ENCODE results near the gene TMED10.
"Not testable (repeated sequence)": the region's sequence is repeated elsewhere in the genome, so short reads cannot be mapped to it uniquely, and the experiment has no call there.

The TMED10 gene

GRCh38 chr14:75133597-75133996, 42.8 kb downstream of the TMED10 start:
- in situ Hi-C loops (cut with HindIII; ENCODE audit: low pct_ligation_motif_present, low sequenced_read_pairs), result no loop called here
- no peak overlapping the region for H3K27ac ChIP-seq
- no peaks in the 10 kb centered on the region for H3K27me3 ChIP-seq (replicated peaks)
- no peak overlapping the region for H3K4me3 ChIP-seq (ENCODE audit: low read depth, low read length)
- H3K36me3 ChIP-seq (replicated peaks), result peaks cover 23% of the 10 kb centered on the region
- TF ChIP-seq CTCF (IDR thresholded peaks at IDR 0.05; ENCODE audit: low read depth, low read length, missing control alignments), result no peak
- no peak for DNase-seq

GRCh38 chr14:75132382-75133086, 43.9 kb downstream of the TMED10 start:
- peaks cover 23% of the 10 kb centered on the region for H3K36me3 ChIP-seq (replicated peaks)
- peak; percentile 79 for DNase-seq
- no peaks in the 10 kb centered on the region for H3K27me3 ChIP-seq (replicated peaks)
- TF ChIP-seq CTCF (IDR thresholded peaks at IDR 0.05; ENCODE audit: low read depth, low read length, missing control alignments), result peak; percentile 71
- in situ Hi-C loops (cut with HindIII; ENCODE audit: low pct_ligation_motif_present, low sequenced_read_pairs), result no loop called here
- no peak overlapping the region for H3K4me3 ChIP-seq (ENCODE audit: low read depth, low read length)
- H3K27ac ChIP-seq, result peak overlapping the region; percentile 10

- TF ChIP-seq CTCF (IDR thresholded peaks at IDR 0.05; ENCODE audit: low read depth, low read length, missing control alignments), result no peak
- no peak overlapping the region for H3K4me3 ChIP-seq (ENCODE audit: low read depth, low read length)
- H3K27ac ChIP-seq, result no peak overlapping the region
- H3K36me3 ChIP-seq (replicated peaks), result peaks cover 5% of the 10 kb centered on the region
- in situ Hi-C loops (cut with HindIII; ENCODE audit: low pct_ligation_motif_present, low sequenced_read_pairs), result no loop called here
- no peaks in the 10 kb centered on the region for H3K27me3 ChIP-seq (replicated peaks)
- no peak for DNase-seq
Measured at GRCh38 chr14:75128596-75128990, 47.8 kb downstream of the TMED10 start.

DNA sequence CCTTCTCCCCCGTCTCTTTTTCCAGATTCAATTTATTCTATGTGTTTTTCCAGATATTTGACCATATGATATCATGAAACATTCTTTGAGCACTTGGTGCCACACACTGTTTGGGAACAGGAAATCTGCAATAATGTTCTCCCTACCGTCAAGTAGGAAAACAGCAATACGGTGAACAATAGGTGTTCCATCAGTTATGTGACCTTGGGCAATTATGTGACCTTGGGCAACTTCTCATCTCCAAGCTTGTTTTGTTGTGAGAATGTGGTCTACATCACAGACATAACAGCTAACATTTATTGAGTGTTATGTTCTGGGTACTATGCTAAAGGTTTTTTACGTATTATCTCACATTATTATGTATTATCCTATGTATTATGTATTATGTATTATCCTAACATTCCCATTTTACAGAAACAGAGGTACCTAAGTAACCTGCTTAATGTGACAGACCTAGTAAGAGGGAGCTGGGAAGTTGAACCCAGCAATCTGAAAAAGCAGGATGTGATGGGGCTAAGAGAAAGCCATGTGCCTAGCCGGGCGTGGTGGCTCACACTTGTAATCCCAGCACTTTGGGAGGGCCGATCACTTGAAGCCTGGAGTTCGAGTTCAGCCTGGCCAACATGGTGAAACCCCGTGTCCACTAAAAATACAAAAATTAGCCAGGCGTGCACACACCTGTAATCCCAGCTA, 48.4 kb downstream of the TMED10 start:
- in situ Hi-C loops (cut with HindIII; ENCODE audit: low pct_ligation_motif_present, low sequenced_read_pairs), result no loop called here
- TF ChIP-seq CTCF (IDR thresholded peaks at IDR 0.05; ENCODE audit: low read depth, low read length, missing control alignments), result no peak
- DNase-seq, result no peak
- peak overlapping the region; percentile 76 for H3K4me3 ChIP-seq (ENCODE audit: low read depth, low read length)
- H3K36me3 ChIP-seq (replicated peaks), result no peaks in the 10 kb centered on the region
- no peak overlapping the region for H3K27ac ChIP-seq
- H3K27me3 ChIP-seq (replicated peaks), result no peaks in the 10 kb centered on the region

GRCh38 chr14:75127474-75127820, 49.0 kb downstream of the TMED10 start:
- DNase-seq; in situ Hi-C loops (cut with HindIII; ENCODE audit: low pct_ligation_motif_present, low sequenced_read_pairs): not testable (repeated sequence)

DNA sequence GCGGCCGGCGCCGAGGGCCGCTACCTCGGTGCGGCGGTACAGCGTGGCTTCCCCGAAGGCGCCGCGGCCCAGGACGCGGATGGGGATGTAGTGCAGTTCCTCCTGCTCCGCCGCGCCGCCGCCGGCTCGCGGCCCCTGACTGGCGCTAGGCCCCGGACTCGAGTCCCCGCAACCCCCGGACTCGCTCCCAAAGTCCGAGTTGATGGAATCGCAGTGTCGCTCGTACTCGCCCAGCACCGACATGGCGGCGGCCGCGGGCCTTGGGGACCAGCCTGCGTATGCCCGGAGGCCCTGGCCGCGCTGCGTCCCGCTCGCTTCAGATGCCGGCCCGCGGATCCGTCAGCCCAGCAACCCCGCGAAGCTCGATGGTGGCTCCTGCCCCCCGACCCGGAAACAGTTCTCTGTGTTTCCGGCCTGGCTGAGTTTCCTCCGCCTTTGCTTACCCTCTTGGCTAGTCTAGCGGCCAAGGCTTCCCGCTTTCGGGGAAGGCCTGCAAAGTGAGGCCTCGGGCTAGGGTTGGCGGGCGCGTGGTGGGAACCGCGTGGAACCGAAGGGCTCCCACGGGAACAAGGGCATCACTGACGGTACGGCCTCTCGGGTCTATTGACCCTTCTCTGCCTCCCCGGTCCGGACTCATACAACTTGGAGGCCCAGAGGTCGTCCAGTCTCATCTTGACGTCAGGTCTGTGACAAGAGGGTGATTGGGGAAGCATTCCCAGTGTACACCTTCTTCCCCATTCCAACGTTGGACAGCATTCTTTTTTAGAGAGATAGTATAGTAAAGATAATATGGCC, 49.5 kb downstream of the TMED10 start, which contains the start of gene NEK9:
Gene NEK9, minus strand, starts transcription at position 370 of the 795 bp plus-strand sequence. Its CDS starts 127 bp downstream, at position 243.
- in situ Hi-C loops (cut with HindIII; ENCODE audit: low pct_ligation_motif_present, low sequenced_read_pairs), result no loop called here
- DNase-seq, result peak; percentile 77
- H3K4me3 ChIP-seq (ENCODE audit: low read depth, low read length), result peak within 1 kb of the TSS; percentile 76
- H3K36me3 ChIP-seq (replicated peaks), result no peaks in the 10 kb centered on the region
- no peak for TF ChIP-seq CTCF (IDR thresholded peaks at IDR 0.05; ENCODE audit: low read depth, low read length, missing control alignments)
- H3K27ac ChIP-seq, result peak within 1 kb of the TSS; percentile 94
- no peaks in the 10 kb centered on the region for H3K27me3 ChIP-seq (replicated peaks)

More at GRCh38 chr14:75127474-75127820, 49.0 kb downstream of the TMED10 start:
- peak overlapping the region; percentile 76 for H3K4me3 ChIP-seq (ENCODE audit: low read depth, low read length)
- not testable (repeated sequence) for H3K27me3 ChIP-seq (replicated peaks); H3K36me3 ChIP-seq (replicated peaks)
- H3K27ac ChIP-seq, result peak overlapping the region; percentile 94
